ENCODE results near the gene C1QTNF12.
"Not testable (repeated sequence)": the region's sequence is repeated elsewhere in the genome, so short reads cannot be mapped to it uniquely, and the experiment has no call there.

The C1QTNF12 gene

DNA sequence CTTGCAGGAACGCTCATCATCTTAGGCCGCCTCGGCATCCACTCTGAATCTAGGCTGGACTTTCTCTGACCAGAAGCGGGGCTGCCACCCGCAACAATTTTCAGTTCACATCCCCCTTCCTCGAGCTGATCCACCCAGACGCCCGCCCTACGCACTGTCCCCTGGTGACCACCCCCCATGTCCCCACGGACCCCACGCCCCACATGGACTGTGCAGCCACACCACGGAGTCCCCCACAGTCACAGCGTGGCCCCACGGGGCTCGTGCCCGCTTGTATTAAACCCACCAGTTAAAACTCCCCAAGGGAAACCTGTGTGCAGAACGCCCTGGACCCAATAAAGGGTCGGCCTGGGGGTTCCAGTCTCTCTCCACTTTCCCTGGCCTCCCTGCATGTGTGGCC is 13.0 kb upstream of the C1QTNF12 start:
- no peak for DNase-seq (ENCODE audit: low spot score)

DNA sequence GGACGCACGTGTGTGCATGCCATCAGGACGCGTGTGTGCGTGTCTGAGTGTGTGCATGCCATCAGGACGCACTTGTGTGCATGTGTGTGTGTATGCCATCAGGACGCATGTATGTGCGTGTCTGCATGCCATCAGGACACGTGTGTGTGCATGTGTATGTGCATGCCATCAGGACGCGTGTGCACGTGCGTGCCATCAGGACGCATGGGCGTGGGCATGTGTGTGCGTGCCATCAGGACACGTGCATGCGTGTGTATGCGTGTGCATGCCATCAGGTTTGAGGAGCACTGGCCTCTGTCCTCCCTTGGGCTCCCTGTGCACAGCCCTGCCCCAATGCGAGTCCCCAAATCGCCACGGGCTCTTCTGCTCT is 12.6 kb upstream of the C1QTNF12 start:
- no peak for DNase-seq (ENCODE audit: low spot score)

DNA sequence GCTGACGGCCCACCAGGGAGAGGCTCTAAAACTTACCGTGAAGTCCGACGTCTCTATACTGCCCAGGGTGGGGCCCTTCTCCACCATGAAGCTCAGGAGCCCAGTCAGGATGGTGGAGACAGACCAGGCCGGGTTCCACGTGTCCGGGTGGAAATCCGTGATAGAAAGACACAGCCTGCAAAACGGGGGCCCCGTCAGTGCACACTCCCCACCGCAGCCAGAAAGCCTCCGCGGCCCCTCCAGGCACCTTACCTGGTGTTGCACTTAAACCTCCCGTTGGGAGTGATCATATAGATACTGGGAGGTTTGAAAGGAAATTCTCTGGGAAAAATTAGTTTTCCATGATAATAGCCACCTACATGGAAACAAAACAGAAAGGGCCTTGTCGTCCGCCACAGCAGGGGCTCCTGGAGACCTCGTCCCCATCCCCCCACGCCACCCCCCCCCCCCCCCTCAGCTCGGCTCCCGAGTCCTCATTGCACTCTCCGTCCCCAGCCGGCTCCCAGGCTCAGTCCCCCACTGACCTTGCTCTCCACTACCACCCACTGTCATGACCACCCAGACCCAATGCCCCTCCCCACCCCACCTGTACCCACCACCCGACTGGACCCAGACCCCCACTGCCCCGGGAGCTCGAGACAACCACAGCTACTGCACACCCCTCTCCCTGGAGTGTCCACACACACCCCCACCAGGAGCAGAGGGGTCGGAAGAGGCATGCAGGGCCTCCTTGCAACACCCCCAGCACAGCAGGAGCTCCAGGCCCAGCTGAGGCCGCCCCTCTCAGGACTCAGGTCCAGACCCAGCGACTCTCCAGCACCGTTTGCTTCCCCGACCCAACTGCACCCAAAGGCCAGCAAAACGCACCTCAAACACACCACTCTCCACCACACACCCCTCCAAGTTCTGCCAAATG is 10.7 kb upstream of the C1QTNF12 start:
- no peak for DNase-seq (ENCODE audit: low spot score)

DNA sequence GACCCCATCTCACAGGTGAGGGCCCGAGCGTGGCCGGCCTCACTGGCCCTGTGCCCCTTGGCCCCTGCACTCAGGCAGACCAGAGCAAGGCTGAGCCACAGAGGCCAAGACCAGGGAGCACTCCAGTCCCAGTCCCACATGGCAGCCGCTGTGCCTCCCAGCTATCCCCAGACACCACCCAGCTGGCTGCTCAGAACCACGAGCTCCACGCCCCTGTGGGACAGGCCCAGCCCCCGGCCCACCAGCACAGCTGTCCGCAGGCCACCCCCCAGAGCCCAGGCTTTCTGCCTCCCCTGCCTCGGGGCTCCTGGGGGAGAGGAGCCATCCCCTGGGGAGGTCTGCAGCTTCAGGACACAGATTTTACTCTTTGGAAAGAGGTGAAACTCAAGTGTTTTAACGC is 9.1 kb upstream of the C1QTNF12 start:
- no peak for DNase-seq (ENCODE audit: low spot score)

DNA sequence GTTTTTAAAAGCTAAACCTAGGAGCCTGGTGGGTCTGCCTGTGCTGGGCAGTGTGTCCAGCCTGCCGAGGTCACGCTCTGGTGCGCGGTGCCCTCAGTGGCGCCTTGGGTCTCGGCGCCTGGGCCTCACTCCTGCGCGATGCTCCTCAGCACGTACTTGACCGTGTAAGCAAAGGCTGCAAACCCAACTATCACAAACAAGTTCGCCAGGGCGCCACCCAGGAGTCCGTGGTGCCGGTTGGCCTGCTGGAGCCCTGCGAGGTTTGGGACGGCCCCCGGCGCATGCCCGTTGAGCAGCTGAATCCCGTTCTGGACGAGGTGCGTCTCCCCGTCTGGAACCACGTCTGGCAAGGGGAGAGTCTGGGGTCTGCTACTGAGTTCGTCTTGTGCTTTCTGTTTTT is 8.6 kb upstream of the C1QTNF12 start:
- DNase-seq (ENCODE audit: low spot score) = no peak

DNA sequence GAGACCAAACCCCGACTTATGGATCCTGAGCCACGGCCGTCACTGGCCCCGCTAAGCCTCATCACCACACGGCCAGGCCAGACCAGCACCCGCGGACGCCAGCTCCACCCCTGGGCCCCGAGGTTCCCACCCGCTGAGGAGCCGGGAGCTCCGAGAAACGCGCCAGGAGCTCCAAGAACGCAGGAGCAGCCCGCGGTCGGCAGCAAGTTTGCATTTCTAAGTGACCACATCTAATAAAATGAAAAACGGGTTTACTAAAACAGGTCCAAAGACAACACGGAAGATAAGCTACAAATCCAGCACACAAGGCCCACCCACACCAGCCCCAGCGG is 8.1 kb upstream of the C1QTNF12 start:
- peak; percentile 51 for DNase-seq (ENCODE audit: low spot score)

DNA sequence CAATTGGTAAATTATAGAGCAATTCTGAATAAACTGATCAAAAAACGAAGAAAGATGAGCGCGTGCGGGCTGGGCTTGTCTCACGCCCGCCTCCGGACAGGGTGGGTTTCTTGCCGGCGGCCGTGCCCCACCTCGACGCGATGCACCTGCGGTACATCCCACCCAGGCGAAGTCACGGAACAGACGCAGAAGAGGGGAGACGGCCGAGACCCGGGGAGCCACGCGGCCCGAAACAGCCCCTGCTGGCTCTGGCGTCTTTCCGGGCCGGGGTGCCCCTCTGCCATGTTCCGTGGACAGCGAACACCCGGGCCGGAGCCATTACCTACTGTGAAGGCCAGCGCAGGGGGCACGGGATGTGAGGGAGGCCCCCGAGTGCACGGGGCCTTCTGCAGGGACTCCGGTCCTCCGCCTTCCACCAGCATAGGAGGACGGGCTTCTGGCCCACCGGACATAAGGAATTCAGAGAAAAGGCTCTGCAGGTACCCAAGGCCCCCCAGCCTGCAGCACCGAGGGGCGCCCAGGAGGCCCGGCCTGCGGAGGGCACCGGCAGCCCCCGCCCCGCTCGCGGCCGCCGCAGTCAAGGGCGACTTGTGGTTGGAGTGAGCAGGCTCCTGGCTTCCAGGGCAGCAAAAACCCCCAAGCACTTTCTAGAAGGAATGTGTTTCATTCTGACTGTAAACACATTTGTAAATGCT is 7.6 kb upstream of the C1QTNF12 start:
- DNase-seq (ENCODE audit: low spot score) = no peak

DNA sequence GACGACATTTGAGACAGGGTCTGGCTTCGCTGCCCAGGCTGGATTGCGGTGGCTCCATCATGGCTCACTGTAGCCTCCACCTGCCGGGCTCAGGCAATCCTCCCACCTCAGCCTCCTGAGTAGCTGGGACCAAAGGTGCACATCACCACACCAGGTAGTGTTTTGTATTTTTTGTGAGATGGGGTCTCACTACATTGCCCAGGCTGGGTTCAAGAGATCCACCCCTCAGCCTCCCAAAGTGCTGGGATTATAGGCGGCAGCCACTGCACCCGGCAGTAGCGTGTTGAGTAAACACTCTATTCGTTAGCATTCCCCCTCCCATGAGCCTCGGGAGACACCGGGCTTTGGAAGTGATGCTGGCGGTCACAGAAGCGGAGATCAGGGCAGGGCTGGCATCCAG is 6.8 kb upstream of the C1QTNF12 start:
- DNase-seq (ENCODE audit: low spot score) = no peak

DNA sequence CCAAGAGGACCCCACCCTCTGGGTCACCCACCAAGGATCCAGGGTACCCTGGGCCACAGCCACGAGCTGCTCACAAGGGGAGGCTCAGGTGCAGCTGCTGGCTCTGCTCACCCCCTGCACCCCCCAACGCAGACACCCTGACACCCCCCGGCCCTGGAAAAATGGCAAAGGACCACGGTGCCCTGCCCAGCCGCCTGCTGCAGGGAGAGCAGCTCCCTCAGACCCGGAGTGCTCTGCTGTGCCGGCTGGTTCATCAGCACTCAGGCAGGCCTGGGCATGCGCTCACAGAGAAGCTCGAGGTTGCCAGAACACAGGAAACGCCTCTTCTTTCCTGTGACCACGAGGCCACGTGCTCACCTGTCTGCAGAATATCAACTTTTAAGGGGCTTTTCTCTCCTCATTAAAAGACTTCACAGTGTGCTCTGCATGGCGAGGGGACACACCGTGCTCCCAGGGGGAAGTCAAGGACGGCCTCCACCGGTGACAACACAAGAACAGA is 4.3 kb upstream of the C1QTNF12 start:
- DNase-seq (ENCODE audit: low spot score) = peak; percentile 71

DNA sequence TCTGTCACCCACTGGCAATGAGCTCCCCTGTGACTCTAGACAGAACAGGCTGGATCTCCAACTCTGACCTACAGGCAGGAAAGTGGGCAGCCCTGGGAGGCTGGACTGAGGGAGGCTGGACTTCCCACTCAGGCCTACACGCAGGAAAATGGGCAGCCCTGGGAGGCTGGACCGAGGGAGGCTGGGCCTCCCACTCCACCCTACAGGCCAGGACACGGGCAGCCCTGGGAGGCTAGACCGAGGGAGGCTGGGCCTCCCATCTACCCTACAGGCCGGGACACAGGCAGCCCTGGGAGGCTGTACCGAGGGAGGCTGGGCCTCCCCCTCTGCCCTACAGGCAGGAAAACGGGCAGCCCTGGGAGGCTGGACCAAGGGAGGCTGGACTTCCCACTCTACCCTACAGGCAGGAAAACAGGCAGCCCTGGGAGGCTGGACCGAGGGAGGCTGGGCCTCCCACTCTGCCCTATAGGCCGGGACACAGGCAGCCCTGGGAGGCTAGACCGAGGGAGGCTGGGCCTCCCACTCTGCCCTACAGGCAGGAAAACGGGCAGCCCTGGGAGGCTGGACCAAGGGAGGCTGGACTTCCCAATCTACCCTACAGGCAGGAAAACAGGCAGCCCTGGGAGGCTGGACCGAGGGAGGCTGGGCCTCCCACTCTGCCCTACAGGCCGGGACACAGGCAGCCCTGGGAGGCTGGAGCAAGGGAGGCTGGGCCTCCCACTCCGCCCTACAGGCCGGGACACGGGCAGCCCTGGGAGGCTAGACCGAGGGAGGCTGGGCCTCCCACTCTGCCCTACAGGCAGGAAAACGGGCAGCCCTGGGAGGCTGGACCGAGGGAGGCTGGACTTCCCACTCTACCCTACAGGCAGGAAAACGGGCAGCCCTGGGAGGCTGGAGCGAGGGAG is 1.7 kb upstream of the C1QTNF12 start:
- not testable (repeated sequence) for DNase-seq (ENCODE audit: low spot score)

DNA sequence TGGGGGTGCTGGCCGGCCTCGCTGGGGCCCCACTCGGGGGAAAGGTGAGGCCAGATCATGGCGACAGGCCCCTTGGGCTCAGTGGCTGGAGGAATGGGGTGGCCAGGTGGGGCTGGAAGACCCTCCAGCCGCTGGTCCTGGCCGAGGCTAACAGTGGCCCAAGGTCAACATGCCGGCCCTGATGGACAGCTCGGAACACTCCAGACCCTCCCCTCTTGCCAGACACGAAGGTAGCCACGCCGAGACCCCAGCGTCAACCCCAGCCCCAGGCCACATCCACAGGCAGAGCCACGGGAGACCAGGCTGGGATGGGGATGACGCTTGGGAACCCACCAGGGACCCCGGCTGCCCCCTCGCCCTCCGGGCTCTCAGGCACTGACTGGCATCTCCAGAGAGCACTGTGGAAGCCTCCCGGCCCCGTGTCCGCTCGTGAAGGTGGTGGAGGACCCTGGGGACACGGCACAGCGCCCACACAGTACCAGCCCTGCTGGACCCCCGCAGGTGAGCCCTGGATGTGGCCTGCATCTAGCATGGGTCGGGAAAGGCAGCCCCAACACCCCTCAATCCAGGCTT is 905 bp upstream of the C1QTNF12 start:
- no peak for DNase-seq (ENCODE audit: low spot score)

DNA sequence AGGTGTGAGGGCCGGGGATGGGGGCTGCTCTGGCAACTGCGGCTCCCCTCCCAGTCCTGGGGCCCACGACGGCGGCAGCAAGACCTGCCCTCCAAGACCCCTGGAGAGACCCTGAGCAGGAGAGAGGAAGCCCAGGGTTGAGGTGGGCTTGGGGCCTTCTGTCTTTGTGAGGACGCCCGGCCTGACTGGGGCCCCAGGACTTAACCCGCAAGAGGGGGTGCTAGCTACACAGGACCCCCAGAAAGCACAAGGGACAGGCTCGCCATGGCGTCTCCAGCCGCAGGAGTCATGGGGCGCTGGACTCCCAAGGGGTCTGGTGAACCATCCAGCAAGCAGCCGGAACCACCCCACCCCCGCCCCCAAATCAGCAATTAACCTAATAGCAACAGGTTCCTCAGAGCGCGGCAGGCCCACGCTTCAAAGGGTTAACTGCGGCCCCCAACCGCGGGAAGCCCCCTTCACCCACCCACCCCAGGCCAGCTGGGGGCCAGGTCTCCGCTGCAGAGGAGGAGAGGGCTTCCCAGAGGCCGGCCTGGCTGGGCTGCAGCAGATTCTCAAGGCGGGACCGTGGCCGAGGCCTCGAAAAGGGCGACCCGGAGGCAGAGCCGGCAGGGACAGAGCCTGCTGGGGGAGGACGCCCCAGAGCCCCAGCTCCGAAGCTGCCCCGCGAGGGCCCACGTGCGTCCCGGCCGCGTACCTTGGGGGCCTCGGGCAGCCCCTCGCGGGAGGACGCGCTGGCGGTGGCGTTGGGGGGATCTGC is 525 bp downstream of the C1QTNF12 start:
- DNase-seq (ENCODE audit: low spot score) = no peak

DNA sequence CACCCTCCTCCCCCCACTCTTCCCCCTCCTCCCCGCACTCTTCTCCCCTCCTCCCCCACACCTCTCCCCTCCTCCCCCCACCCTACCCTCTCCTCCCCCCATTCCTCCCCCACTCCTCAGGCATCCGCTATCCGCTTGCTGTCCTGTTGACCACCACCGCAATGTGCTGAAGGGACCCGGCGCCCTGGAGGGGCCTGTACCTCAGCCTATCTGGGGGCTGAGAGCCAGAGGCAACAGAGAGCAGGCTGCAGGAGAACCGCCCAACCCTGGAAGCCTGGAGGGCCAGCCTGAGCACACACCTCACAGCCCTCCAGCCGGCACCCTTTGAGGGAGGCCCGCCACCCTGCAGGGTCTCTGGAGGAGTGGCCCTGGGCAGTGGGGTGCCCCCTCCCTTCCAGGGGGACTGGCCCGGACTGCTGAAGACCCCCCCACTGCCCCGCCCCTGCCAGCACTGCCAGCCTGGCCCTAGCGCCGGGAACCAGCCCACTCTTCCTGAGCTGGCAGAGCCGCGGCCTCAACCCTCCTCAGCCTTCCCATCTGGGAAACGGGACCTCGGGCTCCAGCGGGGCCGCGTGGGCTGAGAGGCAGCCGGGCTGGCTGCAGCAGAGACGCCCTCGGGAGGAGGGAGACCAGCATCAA is 1.2 kb downstream of the C1QTNF12 start:
- DNase-seq (ENCODE audit: low spot score) = no peak

DNA sequence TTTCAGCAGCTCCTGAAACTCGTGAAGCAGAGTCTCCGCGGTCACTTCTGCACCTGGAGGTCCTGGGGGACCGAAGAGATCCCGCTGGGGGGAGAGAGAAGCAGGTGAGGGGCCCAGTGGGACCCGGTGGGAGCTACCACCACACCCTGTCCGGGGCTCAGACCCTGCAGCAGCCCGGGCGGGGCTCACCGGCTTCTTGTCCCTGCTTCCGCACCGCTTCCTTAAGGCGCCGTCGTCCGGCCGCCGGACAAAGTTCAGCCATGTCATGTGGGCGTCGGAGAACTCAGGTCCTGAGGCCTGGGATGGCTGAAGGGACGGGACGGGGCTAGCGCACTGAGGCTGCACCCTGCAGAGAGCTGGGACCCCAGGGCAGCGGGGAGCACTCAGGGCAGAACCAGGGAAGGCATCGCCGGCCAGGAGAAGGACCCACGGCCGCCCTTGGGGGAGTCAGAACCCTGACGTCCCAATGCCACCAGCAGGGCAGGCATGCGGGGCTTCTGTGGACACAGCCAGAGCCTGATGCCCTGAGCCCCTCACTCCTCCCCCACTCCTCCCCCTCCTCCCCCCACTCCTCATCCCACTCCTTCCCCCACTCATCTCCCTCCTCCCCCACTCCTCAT is 2.2 kb downstream of the C1QTNF12 start:
- no peak for DNase-seq (ENCODE audit: low spot score)

DNA sequence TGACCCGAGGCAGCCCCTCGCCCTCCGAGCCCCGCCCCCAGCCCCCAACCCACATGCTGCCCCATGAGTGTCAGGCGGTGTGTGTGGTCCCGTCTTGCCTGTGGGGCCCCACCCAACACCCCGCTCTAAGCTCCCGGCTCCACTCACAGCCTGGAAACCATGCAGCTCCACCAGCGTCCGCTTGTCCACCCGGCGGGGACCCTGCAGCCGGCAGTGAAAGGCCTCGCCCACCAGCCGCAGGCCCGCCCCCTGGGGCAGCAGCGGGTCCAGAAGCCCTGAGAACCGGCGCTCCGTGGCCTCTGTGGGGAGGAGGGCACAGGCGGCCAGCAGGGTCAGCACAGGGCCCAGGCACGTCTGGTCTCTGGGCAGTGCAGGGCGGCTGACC is 2.7 kb downstream of the C1QTNF12 start:
- DNase-seq (ENCODE audit: low spot score) = no peak

DNA sequence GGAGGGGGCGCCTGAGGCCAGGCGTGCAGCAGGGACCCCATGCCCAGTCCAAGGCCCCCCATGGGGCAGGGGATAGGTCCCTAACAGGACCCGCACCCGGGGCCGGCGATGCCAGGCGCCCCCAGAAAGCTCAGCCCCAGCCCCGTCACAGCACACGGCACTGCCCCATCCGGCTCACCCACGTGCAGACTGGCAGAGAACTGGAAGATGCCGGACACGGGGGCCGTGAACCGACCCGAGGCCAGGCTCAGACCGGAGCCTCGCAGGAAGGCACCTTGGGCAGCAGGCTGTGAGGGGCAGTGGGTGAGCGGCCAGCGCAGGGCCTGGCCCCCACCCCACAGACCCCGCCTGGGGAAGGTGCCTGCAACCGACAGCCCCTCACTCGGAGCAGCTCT is 3.3 kb downstream of the C1QTNF12 start:
- DNase-seq (ENCODE audit: low spot score) = no peak

DNA sequence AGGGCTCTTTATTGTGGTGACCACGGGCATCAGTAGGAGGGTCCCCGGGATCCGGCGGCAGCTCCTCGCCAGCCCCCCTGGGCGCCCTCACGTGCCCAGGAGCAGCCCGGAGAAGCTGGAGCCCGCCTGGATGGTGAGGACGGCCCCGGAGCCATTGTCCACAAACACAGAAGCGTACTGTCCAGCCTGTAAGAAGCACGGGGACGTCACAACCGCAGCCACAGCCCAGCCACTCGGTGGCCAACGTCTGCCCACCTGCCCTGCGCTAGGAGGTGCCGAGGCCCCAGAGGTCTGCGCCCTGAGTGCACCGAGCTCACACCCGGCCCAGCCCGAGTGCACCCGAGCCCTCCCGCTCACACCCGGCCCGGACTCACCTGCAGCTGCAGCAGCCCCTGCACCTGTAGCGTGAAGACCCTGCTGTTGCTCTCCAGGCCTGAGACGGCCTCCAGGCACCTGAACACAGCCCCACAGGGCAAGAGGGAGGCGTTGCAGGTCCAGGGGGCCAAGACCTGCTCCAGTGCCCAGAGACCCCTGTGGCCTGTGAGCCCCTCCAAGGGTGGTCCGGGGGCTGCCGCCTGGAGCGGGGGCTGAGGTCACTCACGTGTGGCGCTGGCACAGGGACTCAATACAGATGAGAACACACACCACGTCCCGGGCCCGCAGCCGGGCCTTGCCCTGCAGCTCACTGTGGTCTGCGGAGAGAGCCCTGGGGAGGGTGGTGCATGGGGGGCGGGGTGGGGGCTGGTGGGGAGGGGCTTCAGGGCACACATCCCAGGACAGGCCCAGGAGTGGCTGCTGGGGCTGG is 3.9 kb downstream of the C1QTNF12 start:
- no peak for DNase-seq (ENCODE audit: low spot score)

DNA sequence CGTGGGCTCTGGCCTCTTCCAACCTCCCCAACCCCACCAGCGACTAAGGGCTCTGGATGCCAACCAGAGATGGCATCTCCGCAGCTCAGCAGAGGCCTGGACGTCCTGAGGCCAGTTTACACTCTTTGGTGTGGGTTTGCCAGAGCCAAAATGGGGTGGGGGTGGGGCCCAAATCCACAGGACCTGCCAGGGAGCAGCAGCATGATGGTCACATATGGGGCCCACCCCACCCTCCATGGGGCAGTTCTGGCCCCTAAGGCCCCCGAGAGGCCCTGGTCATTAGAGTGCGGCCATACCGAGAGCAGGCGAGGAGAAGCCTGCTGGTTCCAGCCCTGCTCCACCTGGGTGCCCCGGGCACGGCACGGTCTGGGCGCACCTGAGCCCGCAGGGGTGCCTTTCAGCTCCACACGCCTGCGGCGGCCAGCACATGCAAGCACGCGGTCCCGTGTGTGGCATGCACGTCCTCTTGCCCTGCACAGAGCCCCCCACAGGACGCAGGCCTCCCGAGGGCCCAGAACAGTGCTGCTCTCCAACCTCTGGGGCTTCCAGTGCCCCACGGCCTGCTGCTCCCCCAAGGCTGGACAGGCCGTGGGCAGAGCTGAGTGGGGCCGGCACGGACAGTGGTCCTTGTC is 4.8 kb downstream of the C1QTNF12 start:
- no peak for DNase-seq (ENCODE audit: low spot score)
